Subcutaneous adipose tissue (tissue), 4 donors: ENCODE results near the gene IRAK3. TPM values are rescaled to one million over a fixed set of nuclear protein-coding genes. Genes with fewer than 3 reads are reported as not detected.

Experiments
- total RNA-seq, 4 donors: library from RNA; depleted of rRNA; stranded (reverse); fragments of >200 nt; gene quantifications; one replicate each; pipeline ENCODE4 v1.1.0, GENCODE V29; 2016
- TF ChIP-seq, protein P1 (sequence below): fragments of 450-650 bp; IDR thresholded peaks from one replicate; pipeline ENCODE4 v1.5.1; 2016; ENCODE audit warnings: low read depth, mild to moderate bottlenecking, control low read depth, antibody characterized with exemption, moderate library complexity

Gene IRAK3
- total RNA-seq, 4 donors from 2014 or later = 83.5 to 111 (median 90.8) TPM

DNA sequence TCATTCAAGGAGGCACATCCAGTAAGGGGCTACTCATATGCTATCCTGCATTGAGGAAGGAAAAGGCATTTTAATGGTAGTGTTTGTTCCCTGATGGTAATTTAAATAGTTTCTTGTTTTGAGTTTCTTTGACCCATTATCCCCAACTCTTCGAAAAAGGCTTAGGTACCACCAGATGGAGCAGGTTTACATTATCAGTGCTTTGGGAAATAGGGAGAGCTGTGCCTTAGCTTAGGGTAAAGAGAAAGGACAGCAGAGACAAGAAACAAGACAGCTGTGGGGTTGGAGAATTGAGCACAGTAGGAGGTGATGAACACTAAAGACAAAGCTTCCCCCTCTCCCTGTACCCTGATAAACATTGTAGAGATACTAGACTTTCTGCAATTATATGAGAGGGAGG, 84.1 kb downstream of the IRAK3 start:
- TF ChIP-seq, protein P1, sequence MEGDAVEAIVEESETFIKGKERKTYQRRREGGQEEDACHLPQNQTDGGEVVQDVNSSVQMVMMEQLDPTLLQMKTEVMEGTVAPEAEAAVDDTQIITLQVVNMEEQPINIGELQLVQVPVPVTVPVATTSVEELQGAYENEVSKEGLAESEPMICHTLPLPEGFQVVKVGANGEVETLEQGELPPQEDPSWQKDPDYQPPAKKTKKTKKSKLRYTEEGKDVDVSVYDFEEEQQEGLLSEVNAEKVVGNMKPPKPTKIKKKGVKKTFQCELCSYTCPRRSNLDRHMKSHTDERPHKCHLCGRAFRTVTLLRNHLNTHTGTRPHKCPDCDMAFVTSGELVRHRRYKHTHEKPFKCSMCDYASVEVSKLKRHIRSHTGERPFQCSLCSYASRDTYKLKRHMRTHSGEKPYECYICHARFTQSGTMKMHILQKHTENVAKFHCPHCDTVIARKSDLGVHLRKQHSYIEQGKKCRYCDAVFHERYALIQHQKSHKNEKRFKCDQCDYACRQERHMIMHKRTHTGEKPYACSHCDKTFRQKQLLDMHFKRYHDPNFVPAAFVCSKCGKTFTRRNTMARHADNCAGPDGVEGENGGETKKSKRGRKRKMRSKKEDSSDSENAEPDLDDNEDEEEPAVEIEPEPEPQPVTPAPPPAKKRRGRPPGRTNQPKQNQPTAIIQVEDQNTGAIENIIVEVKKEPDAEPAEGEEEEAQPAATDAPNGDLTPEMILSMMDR = no peak

DNA sequence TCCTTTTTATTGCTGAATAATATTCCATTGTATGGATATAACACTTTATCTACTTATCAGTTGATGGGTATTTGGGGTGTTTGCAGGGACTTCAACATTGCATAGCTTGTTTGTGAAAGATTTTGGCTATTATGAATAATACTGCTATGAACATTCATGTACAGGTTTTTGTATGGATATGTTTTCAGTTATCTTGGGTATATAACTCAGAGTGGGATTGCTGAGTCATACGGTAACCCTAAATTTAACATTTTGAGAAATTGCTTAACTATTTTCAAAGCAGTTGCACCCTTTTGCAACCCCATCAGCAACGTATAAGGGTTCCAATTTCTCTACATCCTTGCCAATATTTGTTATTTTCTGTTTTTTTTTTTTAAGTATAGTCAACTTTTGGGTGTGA, 86.0 kb downstream of the IRAK3 start:
- TF ChIP-seq, protein P1 = no peak

DNA sequence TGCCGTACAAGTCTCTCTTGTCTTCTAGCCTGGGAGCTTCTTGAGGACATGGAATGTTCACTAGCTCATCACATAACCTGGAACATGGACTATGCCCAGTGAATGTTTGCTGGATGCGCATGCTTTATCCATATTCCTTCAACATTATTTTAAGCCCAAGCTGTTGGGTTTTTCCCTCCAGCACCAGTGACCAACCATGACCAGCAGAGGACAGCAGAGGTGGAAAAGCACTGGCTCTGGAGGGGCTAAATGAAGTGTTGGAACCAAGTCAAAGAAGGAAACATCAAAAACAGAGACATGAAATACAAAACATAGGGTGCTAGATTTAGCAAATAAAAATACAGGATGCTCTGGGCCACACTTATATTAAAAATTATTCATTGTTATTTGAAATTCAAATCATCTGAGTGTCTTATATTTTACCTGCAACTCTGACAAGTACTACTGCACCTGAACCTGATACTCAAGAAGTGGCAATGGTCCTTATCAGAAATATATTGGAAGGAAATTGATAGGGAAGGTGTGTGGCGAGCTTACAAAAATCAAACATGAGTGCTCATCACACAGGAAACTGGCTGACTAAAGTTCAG, 90.2 kb downstream of the IRAK3 start:
- TF ChIP-seq, protein P1 = no peak

DNA sequence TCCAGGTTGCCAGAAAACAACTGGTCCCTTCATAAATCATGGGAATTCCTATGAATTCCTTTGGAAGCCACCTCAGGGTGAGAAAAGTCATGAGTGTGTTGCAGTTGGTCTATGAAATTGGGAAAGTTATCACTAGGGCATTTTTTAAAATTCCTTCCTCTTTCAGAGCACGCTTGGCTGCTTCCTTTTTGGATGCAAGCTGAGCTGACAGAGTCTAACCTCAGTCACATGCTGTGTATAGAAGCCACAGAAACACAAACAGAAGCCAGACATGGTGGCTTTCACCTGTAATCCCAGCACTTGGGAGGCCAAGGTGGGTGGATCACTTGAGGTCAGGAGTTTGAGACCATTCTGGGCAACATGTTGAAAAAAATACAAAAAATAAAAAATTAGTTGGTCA, 91.5 kb downstream of the IRAK3 start:
- TF ChIP-seq, protein P1 = no peak

DNA sequence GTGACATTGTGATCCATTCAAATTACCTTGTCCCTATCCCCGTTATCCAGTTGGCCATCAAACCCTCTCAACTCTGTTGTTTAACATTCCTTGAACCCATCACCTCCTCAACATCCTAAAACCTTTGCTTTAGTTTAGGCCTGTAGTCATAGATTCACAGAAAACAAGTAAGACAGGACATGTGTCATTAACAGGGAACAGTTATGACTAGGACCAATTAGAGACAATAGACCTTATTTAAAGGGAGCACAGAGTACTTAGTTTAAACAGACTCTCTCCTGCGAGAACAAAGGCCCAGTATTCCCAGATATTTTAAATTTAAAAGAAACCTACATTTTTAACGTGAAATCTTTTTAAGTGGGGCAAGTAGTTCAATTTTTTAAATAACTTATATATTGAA, 93.2 kb downstream of the IRAK3 start:
- TF ChIP-seq, protein P1 = no peak

DNA sequence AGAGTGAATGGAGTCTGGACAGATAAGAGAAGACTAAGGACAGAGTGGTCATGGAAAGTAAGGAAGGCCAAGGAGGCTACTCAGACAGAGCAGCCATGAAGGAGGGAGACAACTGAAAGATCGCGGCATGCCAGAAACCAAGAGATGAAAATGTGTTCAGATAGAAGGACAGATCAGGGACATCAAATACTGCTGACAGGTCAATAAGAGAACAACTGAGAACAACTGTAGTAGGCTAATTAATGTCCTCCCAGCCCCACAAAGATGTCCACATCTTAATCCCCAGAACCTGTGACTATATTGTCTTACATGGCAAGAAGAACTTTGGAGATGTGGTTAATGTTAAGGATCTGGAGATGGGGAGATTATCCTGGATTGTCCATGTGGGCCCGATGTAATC, 98.3 kb downstream of the IRAK3 start:
- TF ChIP-seq, protein P1 = no peak

DNA sequence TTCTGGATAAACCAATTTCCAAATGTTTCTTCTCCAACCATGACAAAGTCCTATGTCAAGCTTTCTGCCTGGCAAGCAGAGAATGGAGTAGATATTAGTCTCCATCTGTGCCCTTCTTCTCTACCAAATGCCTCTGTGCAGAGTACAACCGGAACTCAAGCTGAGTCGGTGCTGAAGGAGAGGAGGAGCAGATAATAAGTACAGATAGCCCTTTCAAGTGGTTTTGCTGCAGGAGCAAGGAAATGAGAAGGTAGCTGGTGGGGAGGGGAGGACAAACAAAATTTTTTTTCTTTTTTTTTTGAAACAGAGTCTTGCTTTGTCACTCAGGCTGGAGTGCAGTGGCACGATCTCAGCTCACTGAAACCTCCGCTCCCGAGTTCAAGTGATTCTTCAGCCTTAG, 99.1 kb downstream of the IRAK3 start:
- TF ChIP-seq, protein P1 = no peak
